Nephron (organoid): ENCODE results near the gene STAP2.

Experiments
- H3K27ac Mint-ChIP-seq, 3 experiments: 2 replicates each; pipeline ENCODE4 v1.8.0; 2020; ENCODE audit warnings: mixed read lengths in 3 of 3, mild to moderate bottlenecking in 2 of 3, moderate library complexity in 1 of 3
- H3K27me3 Mint-ChIP-seq: 2 replicates; pipeline ENCODE4 v1.8.0; 2021; ENCODE audit warnings: low read depth, mild to moderate bottlenecking, moderate library complexity, mixed read lengths
- H3K36me3 Mint-ChIP-seq: 2 replicates; pipeline ENCODE4 v1.8.0; 2020; ENCODE audit warnings: low read depth, mixed read lengths
- H3K4me1 Mint-ChIP-seq: 2 replicates; pipeline ENCODE4 v1.8.0; 2020; ENCODE audit warnings: mixed read lengths
- H3K4me3 Mint-ChIP-seq, 3 experiments: 2 replicates each; pipeline ENCODE4 v1.8.0; 2020; ENCODE audit warnings: mild to moderate bottlenecking in 3 of 3, mixed read lengths in 3 of 3, moderate library complexity in 2 of 3
- H3K9me3 Mint-ChIP-seq: 2 replicates; pipeline ENCODE4 v1.8.0; 2020; ENCODE audit warnings: mixed read lengths
- TF ChIP-seq, protein P1 (sequence below), 3 experiments: fragments of 200-600 bp; sonication (generic); IDR thresholded peaks; one replicate each; pipeline ENCODE4 v1.5.0; 2021; ENCODE audit warnings: antibody characterized with exemption in 3 of 3; ENCODE audit not compliant: unreplicated experiment in 3 of 3

STAP2 gene

DNA sequence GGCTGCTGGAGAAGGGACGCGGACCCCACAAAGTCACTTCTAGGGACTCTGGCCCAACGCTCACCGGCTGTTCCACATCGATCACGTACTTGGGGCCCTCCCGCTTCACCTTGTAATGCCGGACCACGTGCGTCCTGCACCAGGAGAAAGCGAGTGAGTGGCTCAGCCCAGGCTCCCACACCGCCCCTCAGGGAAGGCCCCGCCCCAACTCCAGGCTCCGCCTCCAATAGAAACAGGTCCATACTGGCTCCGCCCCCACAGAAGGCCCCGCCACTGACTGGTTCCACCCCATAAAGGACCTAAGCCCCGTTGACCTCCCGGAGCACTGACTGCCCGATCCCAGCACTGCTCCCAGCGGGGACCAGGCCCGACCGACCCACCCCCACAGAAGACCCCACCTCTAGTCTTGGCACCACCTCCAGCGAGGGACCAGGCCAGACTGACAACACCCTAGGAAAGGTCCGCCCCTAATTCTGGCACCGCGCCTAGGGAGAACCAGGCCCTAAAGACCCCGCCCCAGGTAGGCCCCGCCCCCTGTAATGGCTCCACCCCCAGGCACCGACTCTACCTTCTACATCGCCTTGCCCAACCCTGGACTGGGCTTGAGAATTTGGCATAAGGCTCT, 11.3 kb downstream of the STAP2 start:
- TF ChIP-seq, protein P1, sequence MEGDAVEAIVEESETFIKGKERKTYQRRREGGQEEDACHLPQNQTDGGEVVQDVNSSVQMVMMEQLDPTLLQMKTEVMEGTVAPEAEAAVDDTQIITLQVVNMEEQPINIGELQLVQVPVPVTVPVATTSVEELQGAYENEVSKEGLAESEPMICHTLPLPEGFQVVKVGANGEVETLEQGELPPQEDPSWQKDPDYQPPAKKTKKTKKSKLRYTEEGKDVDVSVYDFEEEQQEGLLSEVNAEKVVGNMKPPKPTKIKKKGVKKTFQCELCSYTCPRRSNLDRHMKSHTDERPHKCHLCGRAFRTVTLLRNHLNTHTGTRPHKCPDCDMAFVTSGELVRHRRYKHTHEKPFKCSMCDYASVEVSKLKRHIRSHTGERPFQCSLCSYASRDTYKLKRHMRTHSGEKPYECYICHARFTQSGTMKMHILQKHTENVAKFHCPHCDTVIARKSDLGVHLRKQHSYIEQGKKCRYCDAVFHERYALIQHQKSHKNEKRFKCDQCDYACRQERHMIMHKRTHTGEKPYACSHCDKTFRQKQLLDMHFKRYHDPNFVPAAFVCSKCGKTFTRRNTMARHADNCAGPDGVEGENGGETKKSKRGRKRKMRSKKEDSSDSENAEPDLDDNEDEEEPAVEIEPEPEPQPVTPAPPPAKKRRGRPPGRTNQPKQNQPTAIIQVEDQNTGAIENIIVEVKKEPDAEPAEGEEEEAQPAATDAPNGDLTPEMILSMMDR (IDR thresholded peaks at IDR 0.05; ENCODE audit: unreplicated experiment in 3 of 3), result no peak
- Mint-ChIP-seq H3K4me1 (peaks cover 10% of the 10 kb centered on the region), H3K9me3 (no peaks in the 10 kb centered on the region), H3K4me3 (peak overlapping the region; percentile 82 to 88 (median 84)), H3K36me3 (peaks cover 3% of the 10 kb centered on the region), H3K27ac (peak overlapping the region in 2 of 3 experiments; percentile 54 to 61), H3K27me3 (peaks cover 13% of the 10 kb centered on the region)

DNA sequence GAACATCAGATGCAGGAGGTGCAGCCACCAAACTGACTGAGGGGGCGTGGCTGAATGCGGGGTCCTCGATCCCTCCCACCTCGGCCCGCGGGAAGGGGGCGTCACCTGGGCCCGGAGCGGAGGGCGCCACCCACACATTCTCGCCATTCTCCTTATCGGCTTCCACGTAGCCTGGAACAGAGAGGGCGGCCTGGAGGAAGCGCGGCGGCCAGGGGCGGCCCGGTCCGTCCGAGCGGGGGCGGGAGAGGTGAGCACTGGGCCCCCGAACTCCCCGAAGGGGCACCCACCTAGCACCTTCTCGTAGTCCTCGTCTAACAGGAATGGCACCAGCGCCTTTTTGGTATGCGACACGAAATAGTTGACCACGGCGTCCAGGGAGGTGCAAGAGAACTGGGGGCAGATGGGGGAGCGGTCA, 11.8 kb downstream of the STAP2 start:
- peaks cover 3% of the 10 kb centered on the region for H3K36me3 Mint-ChIP-seq
- H3K4me1 Mint-ChIP-seq, result peaks cover 10% of the 10 kb centered on the region
- peaks cover 13% of the 10 kb centered on the region for H3K27me3 Mint-ChIP-seq
- H3K27ac Mint-ChIP-seq, result peak overlapping the region in 2 of 3 experiments; percentile 54 to 61
- TF ChIP-seq, protein P1 (IDR thresholded peaks at IDR 0.05; ENCODE audit: unreplicated experiment in 3 of 3), result no peak
- no peaks in the 10 kb centered on the region for H3K9me3 Mint-ChIP-seq
- peak overlapping the region; percentile 82 to 88 (median 84) for H3K4me3 Mint-ChIP-seq

DNA sequence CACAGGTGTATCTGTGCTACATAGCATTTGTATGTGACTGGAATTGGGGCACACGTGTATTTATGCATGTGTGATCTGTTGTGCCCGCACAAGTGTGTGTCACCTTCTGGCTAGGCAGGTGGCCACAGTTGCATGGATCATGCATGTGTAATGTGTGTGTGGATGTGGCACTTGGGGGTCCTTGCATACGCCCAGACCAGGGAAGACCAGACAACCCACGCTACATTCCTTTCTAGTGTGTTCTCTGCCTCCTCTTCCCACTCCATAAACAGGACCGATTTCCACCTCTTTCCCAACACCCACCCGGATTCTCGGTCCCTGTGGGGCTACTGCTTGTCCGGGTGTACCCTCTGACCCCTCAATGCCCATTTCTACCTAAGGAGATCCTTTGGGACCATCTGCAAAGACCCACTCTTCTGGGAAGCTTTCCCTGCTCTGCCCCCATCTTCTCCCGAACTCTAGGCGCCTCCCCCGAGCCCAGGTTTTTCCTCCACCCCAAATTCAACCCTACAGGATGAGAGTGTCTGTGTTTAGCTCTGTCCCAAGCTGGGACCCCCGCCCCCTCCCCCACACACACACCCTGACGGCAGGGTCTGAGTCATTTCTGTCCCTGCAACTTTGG, 12.3 kb downstream of the STAP2 start:
- peak overlapping the region; percentile 63 to 72 (median 68) for H3K4me3 Mint-ChIP-seq
- peak overlapping the region in 1 of 3 experiments; percentile 20 for H3K27ac Mint-ChIP-seq
- H3K36me3 Mint-ChIP-seq, result peaks cover 3% of the 10 kb centered on the region
- TF ChIP-seq, protein P1 (IDR thresholded peaks at IDR 0.05; ENCODE audit: unreplicated experiment in 3 of 3), result no peak
- H3K27me3 Mint-ChIP-seq, result peaks cover 13% of the 10 kb centered on the region
- H3K9me3 Mint-ChIP-seq, result peaks cover 3% of the 10 kb centered on the region
- H3K4me1 Mint-ChIP-seq, result peaks cover 10% of the 10 kb centered on the region

DNA sequence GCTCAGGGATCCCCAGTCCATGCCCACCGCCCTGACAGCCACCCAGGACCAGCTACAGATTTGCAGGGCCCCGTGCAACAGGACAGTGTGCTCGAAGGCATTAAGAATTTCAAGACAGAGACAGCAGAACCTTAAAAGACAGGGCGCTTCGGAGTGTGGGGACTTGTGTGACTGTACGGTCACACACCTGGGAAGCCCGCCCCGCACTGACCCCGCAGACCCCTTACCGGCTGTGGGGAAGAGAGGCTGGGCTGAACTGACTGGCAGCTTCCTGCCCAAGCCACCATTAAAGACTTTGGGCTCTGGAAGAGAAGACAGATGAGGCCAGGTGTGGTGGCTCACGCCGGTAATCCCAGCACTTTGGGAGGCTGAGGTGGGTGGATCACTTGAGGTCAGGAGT, 14.4 kb downstream of the STAP2 start:
- peaks cover 21% of the 10 kb centered on the region for H3K9me3 Mint-ChIP-seq
- peaks cover 10% of the 10 kb centered on the region for H3K4me1 Mint-ChIP-seq
- TF ChIP-seq, protein P1 (IDR thresholded peaks at IDR 0.05; ENCODE audit: unreplicated experiment in 3 of 3), result no peak
- H3K27ac Mint-ChIP-seq, result no peak overlapping the region
- peaks cover 13% of the 10 kb centered on the region for H3K27me3 Mint-ChIP-seq
- H3K4me3 Mint-ChIP-seq, result no peak overlapping the region
- peaks cover 19% of the 10 kb centered on the region for H3K36me3 Mint-ChIP-seq

DNA sequence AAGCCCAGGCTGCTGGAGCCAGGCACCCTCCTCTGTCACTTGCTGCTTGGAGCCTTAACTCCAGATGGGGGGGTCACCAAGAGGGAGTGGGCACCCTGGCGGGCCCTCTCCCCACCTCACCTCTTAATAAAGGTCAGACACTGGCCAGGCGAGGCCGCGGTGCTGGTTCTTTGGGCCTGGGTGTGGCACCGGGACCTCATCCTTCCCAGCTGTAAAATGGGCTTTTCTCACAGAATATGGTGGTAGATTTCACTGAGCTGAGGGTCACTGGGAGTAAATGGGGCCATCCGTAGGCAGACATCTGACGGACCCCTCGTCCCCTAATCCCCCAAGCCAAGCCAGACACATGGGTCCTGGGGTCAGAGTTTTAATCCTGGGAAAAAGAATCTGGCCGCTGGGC, 14.9 kb downstream of the STAP2 start:
- TF ChIP-seq, protein P1 (IDR thresholded peaks at IDR 0.05; ENCODE audit: unreplicated experiment in 3 of 3), result no peak
- H3K4me3 Mint-ChIP-seq, result no peak overlapping the region
- peaks cover 23% of the 10 kb centered on the region for H3K36me3 Mint-ChIP-seq
- H3K27ac Mint-ChIP-seq, result no peak overlapping the region
- H3K9me3 Mint-ChIP-seq, result peaks cover 23% of the 10 kb centered on the region
- H3K4me1 Mint-ChIP-seq, result peaks cover 10% of the 10 kb centered on the region
- peaks cover 13% of the 10 kb centered on the region for H3K27me3 Mint-ChIP-seq
